GM19468 (cell line): ENCODE data around the gene EMILIN2.

Experiments
- ATAC-seq: cut with Tn5 transposase; IDR thresholded peaks from one replicate; pipeline ENCODE4 v1.9.1; 2021; ENCODE audit warnings: mild to moderate bottlenecking, moderate library complexity, moderate number of reproducible peaks; ENCODE audit not compliant: unreplicated experiment; ENCODE audit errors: extremely low read depth

EMILIN2 gene

DNA sequence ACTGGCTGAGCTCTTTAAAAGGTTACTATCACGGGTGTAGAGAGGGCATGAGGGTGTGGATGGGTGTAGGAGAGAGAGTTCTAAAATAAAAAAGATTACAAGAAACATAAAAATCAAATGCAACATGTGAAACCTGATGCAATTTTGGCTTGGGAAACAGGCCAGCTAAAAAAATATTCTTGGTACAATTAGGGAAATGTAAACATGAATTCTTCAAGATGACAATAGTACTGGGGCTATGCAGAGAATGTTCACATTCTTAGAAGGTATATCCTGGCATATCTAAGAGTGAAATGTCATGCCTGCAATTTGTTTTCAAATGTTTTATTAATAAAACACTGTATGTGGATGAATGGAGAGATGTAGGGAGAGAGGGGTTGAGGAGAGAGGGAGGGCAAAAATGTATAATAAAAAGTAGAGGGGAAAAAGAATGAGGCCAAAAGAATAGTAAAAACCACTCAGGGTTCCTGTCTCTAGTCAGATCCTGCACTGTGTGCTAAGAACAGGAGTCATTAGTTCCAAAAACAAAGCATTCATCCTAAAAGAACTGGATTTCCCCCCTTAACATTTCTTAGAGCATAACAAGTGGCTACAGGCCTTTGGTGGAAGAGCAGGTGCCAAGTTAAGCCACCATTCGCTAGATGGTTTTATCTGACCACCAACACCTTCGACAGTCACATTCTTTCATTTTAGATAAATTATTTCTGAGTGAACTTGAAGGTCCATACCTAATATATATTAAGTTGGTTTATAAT lies 88.8 kb downstream of the EMILIN2 start:
- no peak for ATAC-seq

- no peak for ATAC-seq
Observed at GRCh38 chr18:2939317-2939716, 92.5 kb downstream of the EMILIN2 start.

DNA sequence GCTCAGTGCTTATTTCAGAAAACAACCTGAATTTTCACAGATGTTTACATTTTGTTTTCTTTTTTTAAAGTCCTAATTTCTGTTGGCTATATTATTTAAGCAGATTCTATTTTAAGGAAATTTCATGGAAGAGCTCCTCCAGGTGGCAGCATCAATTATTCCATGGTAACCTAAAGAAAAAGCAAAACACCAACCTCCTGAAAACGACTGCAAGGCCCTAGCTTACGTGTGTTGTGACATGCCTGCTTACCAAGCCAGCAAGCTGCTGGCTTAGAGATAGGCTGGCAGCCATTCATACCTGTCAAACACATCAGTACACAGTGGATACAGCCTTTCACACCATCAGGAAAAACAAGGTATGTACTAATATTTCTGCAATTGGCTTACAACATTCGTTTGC lies 101.2 kb downstream of the EMILIN2 start:
- ATAC-seq: no peak

GRCh38 chr18:2952605-2953004 lies 105.8 kb downstream of the EMILIN2 start:
- no peak for ATAC-seq

GRCh38 chr18:2953935-2954653 lies 107.3 kb downstream of the EMILIN2 start:
- no peak for ATAC-seq

- no peak for ATAC-seq
Observed at GRCh38 chr18:2954869-2955645, 108.3 kb downstream of the EMILIN2 start.

DNA sequence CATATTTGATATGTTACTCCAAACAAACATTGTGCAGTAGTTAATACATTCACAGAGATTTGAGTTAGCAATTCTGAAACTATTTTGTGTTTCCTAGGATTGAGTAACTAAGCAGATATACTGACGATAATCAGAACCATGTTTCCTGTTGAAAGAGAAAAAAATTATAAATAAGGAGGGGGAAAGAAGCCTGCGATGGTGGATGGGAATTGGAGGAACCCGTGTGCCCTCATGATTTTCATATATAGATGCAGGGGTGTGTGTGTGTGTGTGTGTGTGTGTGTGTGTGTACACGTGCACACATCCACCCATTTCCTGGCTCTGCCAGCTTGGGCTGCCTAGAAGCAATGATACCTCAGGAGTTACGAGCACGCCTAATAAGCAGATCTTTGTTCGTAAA lies 109.2 kb downstream of the EMILIN2 start:
- ATAC-seq: no peak

DNA sequence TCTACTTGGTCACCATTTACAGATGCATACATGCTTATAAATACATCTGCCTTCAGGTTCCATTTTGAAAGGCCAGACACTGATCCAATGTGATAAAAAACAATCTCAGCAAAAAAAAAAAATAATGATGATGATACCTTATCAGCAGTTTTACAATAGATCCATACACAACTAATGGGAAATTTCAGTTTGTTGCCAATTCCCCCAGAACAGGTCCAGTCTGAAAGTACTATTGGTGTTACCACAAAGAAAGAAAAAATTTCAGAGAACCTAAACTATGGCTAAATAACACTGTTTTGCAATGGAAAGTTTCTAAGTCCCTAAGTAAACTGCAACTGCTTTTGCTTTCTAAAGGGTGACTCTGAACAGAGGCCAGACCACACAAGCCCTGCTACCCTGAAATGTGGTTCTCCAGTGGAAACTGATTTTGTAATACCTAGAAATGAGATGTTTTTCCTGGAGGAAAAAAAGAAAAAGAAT lies 112.1 kb downstream of the EMILIN2 start:
- ATAC-seq: no peak

GRCh38 chr18:2959341-2959740 lies 112.5 kb downstream of the EMILIN2 start:
- ATAC-seq: no peak

DNA sequence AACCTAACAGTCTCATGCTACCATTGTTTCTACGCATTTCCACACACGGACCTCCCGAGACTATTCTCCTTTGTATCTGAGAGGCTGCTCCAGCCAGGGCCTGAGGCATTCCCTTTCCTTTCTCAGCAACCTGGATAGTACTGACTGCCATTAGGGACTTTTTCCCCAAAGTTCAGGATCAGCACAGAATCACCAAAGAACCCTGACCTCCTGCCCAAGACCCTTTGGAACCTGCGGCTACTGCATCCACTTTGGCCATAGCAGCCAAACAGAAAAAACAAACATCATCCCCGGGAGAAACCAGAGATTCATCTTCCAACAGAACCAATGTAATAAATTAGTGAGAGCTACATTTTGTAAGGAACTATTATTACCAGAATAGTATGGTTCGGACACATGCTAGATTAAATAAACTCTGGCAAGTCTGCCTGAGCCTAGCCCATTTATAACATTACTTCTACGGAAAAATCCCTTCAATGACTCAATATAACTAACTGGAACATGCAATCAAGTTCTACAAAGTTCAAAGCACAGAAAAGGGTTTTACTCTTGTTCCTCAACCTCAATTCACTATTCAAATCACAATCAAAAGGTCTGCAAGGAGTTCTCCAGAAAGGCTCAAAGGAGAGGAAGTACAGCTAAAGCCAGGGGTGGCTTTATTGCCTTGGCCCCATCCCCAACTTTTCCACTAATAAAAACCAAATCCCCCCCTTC lies 114.3 kb downstream of the EMILIN2 start:
- ATAC-seq: no peak

GRCh38 chr18:2961821-2962220 lies 115.0 kb downstream of the EMILIN2 start:
- no peak for ATAC-seq

- ATAC-seq: no peak
Observed at GRCh38 chr18:2963048-2963447, 116.2 kb downstream of the EMILIN2 start.

DNA sequence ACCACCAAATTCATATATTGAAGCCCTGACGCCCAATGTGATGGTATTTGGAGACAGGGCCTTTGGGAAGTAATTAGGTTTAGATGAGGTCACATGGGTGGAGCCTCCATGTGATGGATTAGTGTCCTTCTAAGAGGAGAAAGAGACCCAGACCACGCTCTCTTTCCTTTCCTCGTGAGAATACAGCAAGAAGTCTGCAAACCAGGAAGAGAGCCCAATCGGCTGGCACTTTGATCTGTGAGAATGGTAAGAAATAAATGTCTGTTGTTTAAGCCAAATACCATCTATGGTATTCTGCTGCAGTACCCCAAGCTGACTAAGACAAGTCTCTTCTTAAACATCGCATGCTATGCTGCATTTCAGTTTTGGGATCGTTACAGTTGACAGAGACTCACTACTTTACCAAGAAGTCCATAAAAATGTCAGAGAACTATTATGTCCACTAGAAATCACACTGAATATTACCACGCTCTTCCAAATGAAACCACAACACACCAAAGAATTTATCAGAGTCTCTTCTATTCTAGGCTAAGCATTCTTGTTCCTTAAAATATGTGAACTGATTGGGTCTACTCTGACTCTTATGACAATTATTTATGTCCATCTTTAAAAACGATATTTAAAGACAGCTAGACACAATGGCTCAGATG lies 117.7 kb downstream of the EMILIN2 start:
- no peak for ATAC-seq
